Measurements from ENCODE around the gene SH3BP2.

DNA sequence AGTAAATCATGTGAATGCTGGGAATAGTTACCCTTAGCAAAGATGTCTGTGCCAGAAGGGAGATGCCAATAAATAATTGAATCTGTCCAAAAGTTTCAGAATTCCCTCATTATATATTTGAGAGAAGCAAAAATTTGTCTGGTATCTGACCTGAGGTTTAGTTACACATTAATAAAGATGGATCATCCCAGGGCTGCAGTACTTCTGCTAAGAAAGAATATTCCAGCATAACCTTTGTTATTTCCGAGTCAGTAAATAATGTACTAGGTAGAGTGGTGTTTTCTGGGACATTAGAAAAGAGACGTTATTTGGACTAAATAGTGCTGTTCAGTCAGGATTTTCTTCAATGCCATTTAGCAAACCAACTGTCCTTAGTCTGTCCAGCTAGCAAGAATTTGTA, 77.2 kb downstream of the SH3BP2 start:
- no peak for TF ChIP-seq POLR2AphosphoS5 (IDR thresholded peaks at IDR 0.05; ENCODE audit: borderline replicate concordance, low read depth, low read length)
- TF ChIP-seq EZH2 (IDR thresholded peaks at IDR 0.05): no peak
